HG02981 (cell line): ENCODE measurements around the gene MAPK12.
"Not testable (repeated sequence)": the region's sequence is repeated elsewhere in the genome, so short reads cannot be mapped to it uniquely, and the experiment has no call there.

Source experiments
- ATAC-seq: cut with Tn5 transposase; IDR thresholded peaks from one replicate; pipeline ENCODE4 v1.9.1; 2021; ENCODE audit warnings: mild to moderate bottlenecking, moderate library complexity; ENCODE audit not compliant: unreplicated experiment

MAPK12 gene

DNA sequence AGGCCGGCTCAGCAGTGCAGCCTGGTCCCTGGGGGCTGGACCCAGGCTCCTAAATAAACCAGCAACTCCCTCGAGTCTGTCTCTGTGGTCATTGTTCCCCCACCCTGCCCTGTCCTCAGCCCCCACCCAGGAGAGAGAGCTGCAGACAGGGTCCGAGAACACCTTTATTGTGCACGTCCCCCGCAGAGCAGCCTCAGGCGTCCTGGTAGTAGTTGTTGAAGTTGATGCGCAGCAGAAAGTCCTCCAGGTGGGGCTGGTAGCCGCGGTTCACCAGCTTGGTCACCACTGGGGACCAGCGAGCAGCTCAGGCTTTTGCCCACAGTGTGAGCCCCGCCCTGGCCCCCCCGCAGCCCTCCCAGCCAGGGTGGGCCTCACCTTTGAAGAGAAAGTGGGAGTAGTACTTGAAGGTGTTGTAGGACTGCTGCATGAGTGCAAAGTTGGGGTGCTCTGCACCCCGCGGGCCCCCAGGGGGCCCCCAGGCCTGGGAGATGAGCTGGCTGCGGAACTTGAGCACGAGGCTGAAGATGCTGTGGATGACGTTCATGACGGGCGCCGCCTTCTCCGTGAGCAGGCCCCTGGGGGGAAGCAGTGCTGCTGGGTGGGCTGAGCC, 43.8 kb downstream of the MAPK12 start:
- ATAC-seq: no peak

DNA sequence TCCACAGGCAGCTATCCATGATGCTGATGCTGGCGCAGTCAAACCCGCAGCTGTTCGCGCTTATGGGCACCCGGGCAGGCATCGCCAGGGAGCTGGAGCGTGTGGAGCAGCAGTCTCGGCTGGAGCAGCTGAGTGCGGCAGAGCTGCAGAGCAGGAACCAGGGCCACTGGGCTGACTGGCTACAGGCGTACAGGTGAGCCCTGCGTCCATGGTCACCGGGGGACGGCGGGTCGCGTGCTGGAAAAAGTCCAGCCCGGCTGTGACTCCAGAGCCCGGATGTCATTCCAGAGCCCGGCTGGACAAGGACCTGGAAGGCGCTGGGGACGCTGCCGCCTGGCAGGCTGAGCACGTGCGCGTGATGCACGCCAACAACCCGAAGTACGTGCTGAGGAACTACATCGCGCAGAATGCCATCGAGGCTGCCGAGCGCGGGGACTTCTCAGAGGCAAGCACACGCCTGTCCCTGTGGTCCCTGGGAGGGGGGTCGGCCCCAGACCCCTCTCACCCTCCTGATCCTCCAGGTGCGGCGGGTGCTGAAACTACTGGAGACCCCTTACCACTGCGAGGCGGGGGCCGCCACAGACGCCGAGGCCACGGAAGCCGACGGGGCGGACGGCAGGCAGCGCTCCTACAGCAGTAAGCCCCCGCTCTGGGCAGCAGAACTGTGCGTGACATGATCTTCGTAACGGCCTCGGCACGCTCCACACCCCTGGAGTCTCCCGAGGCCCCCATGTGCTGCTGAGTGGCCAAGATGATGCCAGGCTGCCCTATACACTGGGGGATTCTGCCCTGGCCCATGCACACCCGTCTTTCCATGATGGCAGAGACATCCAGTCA, 44.6 kb downstream of the MAPK12 start:
- ATAC-seq: no peak

DNA sequence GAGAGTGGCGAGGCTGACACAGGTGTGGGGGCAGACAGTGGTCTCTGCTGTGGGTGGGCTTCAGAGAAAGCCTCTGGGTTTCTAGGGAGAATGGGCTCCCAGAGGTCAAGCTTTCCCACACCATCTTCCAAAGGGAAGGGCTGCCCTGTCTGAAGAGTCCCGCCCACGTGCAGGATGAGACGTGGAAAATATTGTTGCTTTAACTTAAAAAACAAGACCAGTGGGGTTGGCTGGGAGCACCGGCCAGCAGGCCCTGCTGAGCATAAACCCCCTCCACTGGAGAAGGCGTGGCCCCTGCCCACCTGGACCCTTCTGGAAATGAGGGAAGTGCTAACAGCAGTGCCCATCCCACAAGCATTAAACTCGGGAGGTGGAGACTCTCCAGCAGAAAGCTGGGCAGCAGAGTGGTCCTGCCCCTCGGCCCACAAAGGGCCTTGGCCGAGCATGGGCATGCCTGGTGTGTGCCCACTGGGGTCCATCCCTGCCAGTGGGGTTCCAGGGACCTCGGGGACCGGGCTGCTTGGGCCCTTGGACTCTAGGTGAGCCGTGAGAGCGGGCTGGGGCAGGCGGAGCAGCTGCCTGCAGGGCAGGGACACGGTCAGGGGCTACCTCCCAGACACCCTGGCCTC, 45.3 kb downstream of the MAPK12 start:
- no peak for ATAC-seq

DNA sequence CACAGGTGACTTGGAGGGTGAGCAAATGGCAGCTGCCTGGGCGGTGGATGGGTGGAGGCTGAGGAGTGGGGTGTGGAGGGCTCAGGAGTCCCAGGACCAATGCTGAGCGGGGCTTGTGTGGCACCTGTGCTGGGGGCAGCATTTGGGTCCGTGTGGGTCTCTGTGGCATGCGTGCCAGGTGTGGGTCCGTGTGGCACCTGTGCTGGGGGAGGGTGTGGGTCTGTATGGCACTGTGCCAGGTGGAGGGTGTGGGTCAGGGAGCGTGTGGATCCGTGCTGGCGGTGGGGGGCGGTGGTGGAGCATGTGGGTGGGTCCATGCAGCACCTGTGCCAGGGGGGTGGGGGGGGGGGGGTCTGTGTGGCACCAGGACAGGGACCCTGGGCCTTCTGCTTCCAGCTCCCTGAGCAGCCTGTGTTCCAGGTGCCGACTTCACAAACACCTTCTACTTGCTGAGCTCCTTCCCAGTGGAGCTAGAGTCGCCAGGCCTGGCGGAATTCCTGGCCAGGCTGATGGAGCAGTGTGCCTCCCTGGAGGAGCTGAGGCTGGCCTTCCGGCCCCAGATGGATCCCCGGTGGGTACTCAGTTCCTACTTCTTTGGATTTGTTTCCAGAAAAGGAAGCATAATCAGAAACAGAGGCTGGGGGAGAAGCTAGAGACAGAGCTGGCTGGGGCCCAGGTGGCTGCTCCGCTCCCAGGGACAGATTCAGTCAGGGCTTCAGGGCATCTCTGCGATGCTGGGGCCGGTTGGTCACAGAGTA, 46.0 kb downstream of the MAPK12 start:
- no peak for ATAC-seq

DNA sequence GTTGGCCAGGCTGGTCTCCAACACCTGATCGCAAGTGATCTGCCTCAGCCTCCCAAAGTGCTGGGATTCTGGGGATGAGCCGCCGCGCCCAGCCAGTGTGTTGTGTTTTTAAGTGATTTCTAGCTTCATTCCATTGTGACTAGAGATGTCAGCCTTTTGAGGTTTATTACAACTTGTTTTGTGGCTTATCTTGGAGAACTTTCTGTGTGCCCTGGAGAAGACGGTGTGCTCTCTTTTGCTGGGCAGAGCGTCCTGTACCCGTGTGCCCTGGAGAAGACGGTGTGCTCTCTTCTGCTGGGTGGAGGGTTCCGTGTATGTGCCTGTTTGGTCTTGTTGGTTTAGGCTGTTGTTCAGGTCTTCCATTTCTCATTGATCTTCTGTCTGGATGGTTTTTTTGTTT, 48.2 kb downstream of the MAPK12 start:
- no peak for ATAC-seq

DNA sequence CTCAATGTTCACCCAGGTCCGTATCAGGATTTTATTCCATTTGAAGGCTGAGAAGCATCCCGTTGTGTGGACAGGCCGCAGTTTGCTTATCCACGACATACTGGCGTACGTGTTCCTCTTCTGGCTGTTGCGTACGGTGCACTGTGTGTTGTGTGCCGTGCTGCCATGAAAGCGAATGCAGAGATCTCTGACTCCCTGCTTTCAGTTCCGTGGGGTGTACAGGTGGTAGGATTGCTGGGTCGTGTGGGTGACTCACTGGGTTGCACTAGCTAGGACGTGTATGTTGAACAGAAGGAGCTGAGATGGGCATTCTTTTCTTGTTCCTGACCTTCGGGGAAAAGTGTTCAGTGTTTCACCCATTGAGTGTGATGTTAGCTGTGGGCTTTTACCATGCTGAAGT, 50.3 kb downstream of the MAPK12 start:
- ATAC-seq: no peak

DNA sequence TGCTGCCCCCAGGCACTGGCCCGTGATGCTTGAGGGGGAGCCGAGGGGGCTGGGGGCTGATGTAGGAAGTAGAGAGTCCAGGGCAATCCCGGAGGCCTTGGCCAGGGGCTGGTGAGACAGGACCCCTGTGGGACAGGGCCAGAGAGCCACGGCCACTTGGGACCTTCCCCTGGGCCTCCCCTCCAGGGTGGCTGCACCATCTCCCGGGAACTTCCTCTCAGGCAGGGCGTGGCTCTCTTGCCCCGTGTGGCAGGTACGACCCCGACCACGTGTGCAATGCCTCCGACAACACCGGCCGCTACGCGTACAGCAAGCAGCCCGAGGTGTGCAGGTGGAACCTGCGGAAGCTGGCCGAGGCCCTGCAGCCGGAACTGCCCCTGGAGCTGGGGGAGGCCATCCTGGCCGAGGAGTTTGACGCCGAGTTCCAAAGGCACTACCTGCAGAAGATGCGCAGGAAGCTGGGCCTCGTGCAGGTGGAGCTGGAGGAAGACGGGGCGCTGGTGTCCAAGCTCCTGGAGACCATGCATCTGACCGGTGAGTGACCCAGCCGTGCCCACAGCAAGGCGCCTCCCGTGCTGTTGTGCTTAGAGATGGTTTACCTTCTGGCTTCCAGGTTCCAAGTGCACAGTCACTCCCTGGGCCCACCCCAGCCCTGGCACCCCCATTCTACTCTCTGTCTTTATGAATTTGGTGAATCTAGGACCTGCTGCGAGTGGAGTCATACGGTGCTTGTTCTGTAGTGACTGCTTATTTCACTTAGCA, 50.9 kb downstream of the MAPK12 start:
- no peak for ATAC-seq

DNA sequence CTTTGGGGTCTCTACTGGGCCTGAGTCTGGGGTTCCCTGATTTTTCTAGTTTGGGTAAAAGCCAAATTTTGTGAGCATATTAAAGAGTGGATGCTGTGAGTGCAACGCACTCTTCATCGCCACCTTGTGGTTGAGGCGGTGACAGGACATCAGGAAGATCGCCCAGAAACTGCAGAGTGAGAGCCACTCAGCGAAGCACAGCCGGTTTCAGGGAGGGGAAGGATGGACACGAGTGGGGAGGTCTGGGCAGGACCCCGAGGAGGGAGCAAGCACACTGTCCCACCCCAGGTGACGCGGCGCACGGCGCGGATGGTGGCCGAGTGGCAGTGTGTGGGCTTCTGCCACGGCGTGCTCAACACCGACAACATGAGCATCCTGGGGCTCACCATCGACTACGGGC, 51.6 kb downstream of the MAPK12 start:
- no peak for ATAC-seq

DNA sequence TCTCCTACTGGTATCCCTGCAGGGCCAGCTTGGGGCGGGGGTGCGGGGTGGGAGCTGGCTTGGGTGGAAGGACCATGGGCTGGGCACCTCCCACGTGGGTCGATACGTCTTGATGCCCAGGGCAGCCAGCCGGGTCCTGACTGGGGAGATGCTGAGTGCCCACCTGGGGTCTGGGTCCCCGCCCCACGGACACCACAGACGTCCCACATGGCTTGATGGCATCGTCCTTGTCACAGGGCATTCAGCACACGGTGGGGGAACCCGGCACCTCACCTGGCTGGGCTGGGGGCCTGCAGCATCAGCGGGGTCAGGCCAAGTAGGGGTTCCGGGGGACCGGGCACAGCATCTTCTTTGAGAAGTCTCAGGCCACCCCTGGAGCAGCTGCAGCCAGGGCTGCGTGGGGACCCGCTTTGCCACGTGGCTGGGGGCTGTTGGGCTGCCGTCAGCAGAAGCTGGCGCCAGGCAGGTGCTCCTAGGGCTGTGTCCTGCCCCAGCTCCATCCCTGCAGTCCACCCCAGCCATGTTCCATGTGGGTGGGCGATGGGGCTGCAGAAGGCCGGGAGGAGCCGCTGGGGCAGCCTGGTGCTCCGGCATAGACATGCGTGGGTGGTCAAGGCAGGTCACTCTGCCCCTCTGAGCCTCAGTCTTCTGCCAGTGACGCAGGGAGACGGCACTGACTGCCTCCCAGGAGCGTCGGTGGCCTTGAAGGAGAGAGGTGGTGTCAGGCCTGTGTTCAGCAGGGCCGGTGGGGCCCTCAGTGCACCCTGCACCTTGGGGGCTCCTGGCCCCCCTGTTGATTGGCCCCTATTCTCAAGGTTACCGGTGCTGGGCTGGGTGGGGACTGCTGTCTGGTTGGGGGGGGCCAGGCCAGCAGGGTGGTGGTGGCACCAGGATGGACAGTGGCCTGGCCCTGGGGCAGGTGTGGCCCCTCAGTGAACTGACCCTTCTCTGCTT, 52.3 kb downstream of the MAPK12 start:
- no peak for ATAC-seq

DNA sequence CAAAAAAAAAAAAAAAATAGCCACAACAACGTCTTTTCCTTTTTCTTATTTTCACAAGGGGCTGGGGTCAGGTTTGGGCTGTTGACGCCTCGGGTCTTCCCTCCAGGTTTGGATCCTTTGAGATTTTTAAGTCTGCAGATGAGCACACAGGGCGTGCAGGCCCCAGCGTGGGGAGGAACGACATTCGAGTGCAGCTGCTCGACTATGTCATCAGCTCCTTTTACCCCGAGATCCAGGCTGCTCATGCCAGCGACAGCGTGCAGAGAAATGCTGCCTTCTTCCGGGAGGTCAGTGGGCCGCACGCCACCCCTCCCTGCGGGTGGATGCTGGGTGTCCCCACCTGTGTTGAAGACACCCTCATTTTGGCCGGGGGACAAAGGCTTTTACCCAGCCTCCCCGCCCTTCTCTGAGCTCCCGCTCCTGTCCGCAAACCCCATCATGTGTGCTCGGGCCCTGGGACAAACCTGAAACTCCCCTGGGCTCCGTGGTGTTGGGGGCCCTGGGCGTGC, 53.0 kb downstream of the MAPK12 start:
- no peak for ATAC-seq

DNA sequence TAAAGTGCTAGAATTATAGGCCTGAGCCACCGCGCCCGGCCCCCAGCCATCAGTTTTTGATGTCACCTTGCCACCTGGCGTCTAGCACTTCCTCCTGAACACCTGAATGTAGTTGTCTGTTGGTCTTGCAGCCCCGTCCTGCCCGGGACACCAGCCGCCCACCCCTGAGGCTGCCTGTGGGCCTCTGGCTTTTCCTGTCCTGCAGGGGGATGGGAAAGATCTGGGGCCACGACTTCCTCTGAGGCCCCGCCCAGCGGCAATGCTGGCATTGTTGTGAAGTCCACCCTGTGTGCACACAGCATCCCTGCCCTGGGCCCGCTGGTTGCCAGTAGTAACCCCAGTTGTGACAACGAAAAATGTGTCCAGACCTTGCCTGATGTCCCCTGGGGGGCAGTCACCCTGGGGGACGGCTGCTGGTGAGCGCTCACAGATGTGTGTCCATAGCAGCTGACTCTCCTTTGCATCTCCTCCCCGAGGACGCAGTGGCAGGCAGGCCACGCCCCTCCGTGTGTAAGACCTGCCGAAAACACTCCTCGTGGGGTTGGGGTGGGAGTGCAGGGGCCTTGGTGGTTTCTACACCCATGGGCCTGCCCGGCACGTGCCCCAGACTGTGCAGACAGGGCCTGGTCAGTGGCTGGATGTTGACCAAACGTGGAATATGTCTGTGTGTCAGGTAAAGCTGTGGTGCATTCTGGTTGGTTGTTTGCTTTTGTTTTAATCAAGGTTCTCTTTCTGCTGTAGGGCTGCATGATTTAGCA, 53.9 kb downstream of the MAPK12 start:
- ATAC-seq: no peak

DNA sequence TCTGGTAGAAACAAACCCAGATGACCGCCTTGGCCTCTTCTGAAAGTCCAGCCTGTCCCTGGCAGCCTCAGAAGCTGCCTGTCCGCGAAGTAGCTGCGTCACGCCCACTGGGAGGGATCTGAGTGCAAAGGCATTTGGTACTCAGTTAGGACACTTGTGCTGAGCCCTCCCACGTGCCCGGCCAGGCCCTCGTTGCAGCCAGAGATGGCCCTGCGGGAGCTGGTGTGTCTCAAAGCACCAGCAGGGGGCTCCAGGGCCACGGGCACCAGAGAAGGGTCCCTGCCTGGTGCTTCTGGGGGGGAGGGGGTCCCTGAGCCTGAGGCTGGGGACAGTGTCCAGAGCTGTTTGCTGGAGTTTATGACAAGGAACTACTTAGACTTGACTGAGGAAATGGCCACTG, 54.9 kb downstream of the MAPK12 start:
- ATAC-seq: no peak

DNA sequence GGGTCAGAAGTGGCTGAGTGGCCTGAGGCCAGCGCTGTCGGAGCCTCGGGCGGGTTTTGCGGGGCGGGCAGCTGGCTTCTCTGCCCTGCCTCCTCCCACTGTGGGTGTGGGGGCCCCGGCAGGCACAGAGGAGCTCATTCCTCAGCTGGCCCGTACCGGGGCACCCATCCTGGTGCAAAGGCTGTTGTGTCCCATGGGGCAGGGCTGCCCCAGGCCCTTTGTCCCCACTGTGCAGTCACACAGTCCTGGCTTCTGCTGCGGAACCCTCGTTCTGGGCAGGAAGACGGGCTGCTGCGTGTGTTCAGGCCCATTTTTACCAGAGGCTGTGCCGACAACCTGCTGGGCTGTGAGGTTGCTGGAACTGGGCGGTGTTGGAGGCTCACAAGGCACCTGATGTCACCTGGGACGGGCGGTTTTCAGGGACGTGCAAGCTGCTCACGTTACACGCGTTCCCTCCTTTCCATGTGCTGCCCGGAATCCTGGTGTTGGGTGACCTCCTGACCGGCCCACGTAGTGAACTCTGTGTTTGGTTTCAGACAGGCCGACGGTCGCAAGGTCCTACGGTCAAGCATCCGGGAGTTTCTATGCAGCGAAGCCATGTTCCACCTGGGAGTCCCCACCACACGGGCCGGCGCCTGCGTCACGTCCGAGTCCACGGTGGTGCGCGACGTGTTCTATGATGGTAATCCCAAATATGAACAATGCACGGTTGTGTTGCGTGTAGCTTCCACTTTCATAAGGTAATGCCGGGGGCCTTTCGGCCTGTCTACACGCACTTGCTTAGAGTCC, 55.5 kb downstream of the MAPK12 start:
- no peak for ATAC-seq

DNA sequence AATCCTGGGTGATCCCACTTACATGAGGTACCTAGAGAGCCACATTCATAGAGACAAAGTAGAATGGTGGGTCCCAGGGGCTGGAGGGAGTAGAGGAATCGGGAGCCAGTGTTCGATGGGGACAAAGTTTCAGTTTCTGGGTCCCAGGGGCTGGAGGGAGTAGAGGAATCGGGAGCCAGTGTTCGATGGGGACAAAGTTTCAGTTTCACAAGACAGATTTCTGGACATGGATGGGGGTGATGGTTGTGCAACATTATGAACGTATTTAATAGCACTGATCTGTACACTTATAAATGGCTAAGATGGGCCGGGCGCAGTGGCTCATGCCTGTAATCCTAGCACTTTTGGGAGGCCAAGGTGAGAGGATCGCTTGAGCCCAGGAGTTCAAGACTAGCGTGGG, 56.5 kb downstream of the MAPK12 start:
- not testable (repeated sequence) for ATAC-seq

DNA sequence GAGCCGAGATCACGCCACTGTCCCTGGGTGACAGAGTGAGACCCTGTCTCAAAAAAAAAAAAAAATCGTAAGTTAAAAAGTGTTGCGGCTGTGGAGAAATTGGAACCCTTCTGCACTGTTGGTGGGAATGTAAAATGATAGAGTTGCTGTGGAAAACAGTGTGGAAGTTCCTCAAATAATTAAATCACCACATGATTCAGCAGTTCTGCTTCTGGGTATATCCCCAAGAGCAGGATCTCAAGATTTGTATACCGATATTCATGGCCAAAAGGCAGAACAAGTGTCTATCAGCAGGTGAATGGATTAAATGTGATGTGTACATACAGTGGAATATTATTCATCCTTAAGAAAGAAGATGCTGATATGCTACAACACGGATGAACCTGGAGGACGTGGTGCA, 56.9 kb downstream of the MAPK12 start:
- no peak for ATAC-seq

DNA sequence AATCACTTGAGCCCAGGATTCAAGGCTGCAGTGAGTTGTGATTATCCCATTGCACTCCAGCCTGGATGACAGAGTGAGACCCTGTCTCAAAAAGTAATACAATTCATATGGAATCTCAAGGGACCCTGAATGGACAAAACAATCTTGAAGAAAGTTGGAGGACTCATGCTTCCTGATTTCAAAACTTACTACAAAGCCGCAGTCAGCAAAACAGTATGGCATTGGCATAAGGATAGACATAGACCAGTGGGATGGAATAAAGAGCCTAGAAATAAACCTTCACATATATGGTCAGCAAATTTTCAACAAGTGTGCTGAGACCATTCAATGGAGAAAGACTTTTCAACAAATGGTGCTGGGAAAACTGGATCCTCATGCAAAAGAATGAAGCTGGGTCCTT, 58.2 kb downstream of the MAPK12 start:
- no peak for ATAC-seq
